ENCODE results near the gene LYPD6B.

LYPD6B gene

GRCh38 chr2:149077861-149078260 is 39.4 kb downstream of the LYPD6B start:
- FAIRE-seq, result no peak

DNA sequence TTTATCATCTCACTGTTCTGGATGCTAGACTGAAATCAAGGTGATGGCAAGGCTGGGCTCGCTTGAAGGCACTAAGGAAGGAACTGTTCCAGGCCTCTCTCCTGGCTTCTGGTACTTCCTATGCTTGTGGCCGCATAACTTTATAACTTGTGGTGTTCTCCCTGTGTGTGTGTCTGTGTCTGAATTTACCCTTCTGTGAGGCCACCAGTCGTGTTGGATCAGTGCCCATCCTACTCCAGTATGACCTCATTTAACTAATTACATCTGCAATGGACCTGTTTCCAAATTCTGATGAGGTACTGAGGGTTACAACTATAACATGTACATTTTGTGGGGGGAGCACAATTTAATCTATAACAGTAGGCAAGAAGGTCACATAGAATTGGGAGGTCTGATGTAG is 41.6 kb downstream of the LYPD6B start:
- no peak for FAIRE-seq

GRCh38 chr2:149080971-149081370 is 42.5 kb downstream of the LYPD6B start:
- FAIRE-seq, result no peak

DNA sequence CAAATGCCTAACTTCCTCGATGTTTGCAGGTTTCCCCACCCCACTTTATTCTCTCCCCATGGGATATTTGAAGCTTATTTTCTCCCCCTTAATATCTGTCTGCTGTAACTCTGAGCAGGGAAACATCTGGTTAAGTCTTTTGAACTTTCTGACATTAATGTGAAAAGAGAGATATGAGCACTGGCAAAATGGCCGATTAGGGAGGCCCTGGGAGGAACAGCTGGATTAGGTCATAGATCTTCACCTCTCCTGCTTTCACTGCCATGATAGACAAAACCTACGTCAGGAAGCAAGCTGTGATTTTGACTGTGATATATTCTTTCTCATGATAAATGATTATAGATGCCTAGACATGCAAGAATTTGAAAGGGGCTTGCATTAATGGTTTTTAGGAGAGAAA is 43.6 kb downstream of the LYPD6B start:
- no peak for FAIRE-seq

- no peak for FAIRE-seq
Measured at GRCh38 chr2:149082735-149083134, 44.2 kb downstream of the LYPD6B start.

DNA sequence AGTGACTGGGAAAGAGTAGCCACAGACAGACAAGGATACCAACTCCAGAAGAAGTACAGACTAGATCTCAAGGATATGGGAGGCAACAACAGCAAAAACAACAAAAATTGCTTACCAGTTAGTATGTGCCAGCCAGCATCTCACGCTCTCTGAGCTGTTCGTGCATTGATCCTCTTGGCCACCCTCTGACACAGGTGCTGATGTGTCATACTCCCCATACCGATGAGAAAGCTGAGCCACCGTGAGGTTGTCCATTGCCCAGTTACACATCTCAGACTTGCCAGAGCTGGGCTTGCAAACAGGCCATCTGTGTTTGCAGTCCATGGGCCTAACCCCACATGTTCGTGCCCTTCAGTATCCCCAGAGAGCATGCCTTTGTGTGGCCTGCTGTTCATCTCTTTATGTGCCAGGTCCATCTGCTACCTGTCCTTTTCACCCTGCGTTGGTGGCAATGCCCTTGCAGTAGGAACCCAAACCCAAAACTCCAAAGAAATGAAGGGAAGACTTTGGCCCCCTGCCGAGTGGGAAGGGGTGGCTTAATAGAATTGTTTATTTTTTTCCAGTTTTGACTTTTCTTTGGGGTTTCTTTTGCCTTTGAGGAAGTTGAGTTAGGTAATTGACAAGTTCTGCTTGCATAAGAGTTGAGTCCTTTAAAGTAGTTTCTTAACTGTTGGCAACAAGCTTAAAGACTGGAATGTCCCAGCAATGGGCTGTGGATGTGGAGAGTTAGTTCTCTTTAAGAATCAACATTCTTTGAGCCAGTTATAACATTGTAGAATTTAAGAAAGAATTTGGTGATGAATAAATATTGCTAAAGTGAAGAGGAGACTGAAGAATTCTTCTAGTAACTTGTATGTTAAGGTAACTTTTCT is 46.7 kb downstream of the LYPD6B start:
- no peak for FAIRE-seq

DNA sequence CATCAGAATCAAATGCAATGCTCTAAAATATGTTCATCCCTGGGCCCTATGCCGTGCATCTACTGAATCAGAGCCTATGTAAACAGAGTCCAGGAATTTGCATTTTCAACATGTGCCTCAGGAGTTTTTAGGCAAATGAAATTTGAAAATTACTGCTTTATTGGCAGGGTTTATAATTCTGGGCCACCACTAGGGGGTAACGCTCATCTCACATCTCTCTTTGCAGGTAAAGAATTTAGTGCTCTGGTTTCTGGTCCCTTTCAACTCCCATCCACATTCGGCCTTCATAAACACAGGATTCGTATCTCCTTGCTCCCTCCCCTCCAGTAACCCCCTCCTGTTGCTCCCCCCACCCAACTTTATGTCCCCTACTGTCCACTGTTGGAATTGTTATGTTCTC is 49.3 kb downstream of the LYPD6B start:
- no peak for FAIRE-seq

- no peak for FAIRE-seq
Measured at GRCh38 chr2:149089068-149089467, 50.6 kb downstream of the LYPD6B start.

GRCh38 chr2:149090706-149091105 is 52.2 kb downstream of the LYPD6B start:
- no peak for FAIRE-seq

DNA sequence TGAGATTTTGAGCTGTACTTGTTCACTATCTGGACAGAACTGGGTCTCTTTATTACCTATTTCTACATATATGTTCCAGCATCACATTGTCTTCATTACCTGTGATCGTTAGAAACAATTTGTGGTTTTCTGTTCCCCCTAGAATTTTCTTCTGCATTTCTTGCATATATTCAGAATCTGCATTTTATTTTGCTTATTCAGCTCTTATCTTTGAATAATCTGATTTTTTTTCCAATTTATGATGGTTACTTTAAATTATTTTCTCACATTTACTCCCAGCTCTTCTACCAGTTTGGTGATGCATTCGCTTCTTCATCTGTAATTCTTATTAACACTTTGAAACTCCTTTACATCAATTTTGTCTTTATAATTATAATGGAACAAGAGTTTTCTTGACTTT is 55.1 kb downstream of the LYPD6B start:
- FAIRE-seq, result no peak

- no peak for FAIRE-seq
Measured at GRCh38 chr2:149094217-149095015, 55.9 kb downstream of the LYPD6B start.

- FAIRE-seq, result no peak
Measured at GRCh38 chr2:149098701-149099100, 60.2 kb downstream of the LYPD6B start.

DNA sequence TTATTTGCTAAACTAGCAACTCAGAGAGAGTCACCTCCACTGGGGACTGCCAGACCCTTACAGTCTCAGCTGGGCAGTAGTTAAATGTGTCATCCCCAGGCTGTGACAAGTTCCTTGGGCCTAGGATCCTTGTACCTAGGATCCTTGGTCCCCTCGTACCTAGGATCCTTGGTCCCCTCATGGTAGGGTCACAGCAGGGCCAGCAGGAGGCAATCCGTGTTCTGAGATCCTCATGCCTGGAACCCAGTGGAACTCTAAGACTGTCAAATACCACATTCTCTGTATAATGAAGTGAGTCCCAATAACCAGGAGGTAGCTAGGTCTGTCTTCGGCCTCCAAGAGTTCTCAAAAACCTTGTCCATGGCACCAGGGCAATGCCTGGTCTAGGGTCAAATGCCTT is 60.8 kb downstream of the LYPD6B start:
- FAIRE-seq, result no peak

GRCh38 chr2:149100739-149101699 is 62.5 kb downstream of the LYPD6B start:
- FAIRE-seq, result no peak

GRCh38 chr2:149101818-149102217 is 63.3 kb downstream of the LYPD6B start:
- no peak for FAIRE-seq

DNA sequence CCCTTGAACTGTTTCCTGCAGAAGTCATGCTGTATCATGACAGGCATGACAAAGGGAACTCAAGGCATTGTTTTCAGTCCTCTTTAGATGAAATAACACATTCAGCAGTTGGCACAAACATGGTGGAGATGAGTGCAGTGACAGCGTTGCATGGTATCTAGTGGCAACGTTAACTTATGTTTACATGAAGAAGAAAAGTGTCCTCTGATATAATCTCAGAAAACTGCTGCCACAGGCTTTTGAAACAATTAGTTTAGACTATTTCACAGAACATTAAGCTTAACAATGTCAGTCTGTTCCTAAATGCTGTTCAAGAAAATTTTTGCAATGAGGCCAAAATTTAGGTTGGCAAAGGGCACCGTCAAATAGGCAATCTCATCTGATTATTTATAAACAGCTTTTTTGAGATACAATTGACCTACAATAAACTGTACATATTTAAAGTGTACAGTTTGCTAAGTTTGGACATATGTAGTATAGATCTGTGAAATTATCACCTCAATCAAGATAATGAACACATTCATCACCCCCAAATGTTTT is 64.7 kb downstream of the LYPD6B start:
- FAIRE-seq, result no peak

DNA sequence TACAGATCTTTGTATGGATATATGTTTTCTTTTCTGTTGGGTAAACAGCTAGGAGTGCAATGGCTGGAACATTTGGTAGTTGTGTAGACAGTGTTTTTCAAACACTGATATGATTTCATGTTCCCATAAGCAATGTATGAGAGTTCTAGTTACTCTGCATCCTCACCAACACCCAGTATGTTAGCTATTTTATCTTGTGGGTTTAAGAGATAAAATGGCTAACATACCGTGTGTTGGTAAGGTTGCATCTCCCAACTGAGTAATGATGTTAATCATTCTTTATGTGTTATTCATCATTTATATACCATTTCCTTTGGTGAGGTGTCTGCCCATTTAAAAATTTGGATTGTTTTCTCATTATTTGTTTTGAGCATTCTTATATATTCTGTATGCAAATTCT is 65.7 kb downstream of the LYPD6B start:
- no peak for FAIRE-seq

- no peak for FAIRE-seq
Measured at GRCh38 chr2:149112068-149112467, 73.6 kb downstream of the LYPD6B start.

GRCh38 chr2:149112713-149113112 is 74.2 kb downstream of the LYPD6B start:
- no peak for FAIRE-seq

DNA sequence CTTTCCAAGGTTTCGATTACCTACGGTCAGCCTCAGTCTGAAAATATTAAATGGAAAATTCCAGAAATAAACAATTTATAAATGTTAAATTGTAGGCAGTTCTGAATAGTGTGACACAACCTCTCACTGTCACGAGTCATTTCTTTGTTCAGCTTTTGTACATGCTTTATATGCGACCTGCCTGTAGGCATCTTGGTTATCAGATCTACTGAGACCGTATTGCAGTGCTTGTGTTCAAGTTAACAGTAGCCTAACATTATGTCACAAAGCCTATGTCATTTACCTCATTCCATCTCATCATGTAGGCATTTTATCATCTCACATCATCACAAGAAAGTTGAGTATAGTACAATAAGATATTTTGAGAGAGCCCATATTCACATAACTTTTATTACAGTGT is 77.3 kb downstream of the LYPD6B start:
- no peak for FAIRE-seq

DNA sequence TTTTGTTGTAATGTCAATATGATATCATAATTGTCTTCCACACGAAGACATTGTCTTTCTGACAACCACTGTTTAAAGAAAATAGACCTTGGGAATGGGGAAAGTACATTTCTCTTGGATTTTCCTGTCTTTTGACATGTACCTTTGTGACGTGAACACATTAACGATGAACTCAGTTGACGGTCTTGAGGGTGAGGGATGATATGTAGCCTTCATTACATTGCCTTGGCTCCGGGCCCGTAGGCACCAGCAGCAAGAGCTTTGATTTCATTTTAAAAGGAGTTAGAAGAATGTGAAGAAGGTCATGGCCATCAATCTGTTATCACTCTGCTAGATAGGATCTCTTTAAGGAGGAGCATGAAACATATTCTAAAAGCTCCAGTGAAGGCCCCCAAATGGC is 80.9 kb downstream of the LYPD6B start:
- FAIRE-seq, result no peak

GRCh38 chr2:149122516-149122915 is 84.0 kb downstream of the LYPD6B start:
- FAIRE-seq, result no peak

Measured in colon (tissue), 2 donors.